H9 (cell line): Measurements from ENCODE around the gene LSM11. TPM values are rescaled to one million over a fixed set of nuclear protein-coding genes. Genes with fewer than 3 reads are reported as not detected.

Experiments used
- DNase-seq: peaks from one replicate; pipeline ENCODE4 v3.0.0-alpha.2; 2017
- H2AFZ ChIP-seq: one replicate; pipeline ENCODE4 v1.6.1; 2013; ENCODE audit warnings: mild to moderate bottlenecking, low read length, control low read depth, moderate library complexity
- H2AK5ac ChIP-seq: 2 replicates; pipeline ENCODE4 v1.6.1; 2013; ENCODE audit warnings: low read length, control low read depth, mixed read lengths; ENCODE audit not compliant: insufficient read length
- H2BK120ac ChIP-seq: one replicate; pipeline ENCODE4 v1.6.1; 2013; ENCODE audit warnings: low read depth, mild to moderate bottlenecking, low read length, control low read depth, inconsistent platforms; ENCODE audit not compliant: poor library complexity, severe bottlenecking
- H2BK12ac ChIP-seq: 2 replicates; pipeline ENCODE4 v1.6.1; 2013; ENCODE audit warnings: low read length, control low read depth, mixed read lengths, low read depth; ENCODE audit not compliant: insufficient read length
- H2BK15ac ChIP-seq: 2 replicates; pipeline ENCODE4 v1.6.1; 2013; ENCODE audit warnings: low read depth, low read length, control low read depth
- H2BK20ac ChIP-seq: one replicate; pipeline ENCODE4 v1.6.1; 2013; ENCODE audit warnings: low read depth, mild to moderate bottlenecking, low read length, control low read depth, inconsistent platforms; ENCODE audit not compliant: poor library complexity, severe bottlenecking
- H2BK5ac ChIP-seq: 2 replicates; pipeline ENCODE4 v1.6.1; 2013; ENCODE audit warnings: low read length, control low read depth, mixed read lengths; ENCODE audit not compliant: insufficient read length
- H3K14ac ChIP-seq: 2 replicates; pipeline ENCODE4 v1.6.1; 2013; ENCODE audit warnings: low read length, control low read depth; ENCODE audit not compliant: insufficient read depth
- H3K18ac ChIP-seq: 2 replicates; pipeline ENCODE4 v1.6.1; 2013; ENCODE audit warnings: low read depth, mild to moderate bottlenecking, mixed read lengths, low read length, control low read depth; ENCODE audit not compliant: insufficient read length
- H3K23ac ChIP-seq: 2 replicates; pipeline ENCODE4 v1.6.1; 2013; ENCODE audit warnings: low read length, control low read depth, mixed read lengths, low read depth; ENCODE audit not compliant: insufficient read length
- H3K23me2 ChIP-seq: 2 replicates; pipeline ENCODE4 v1.6.1; 2013; ENCODE audit warnings: low read depth, mild to moderate bottlenecking, mixed read lengths, low read length, control low read depth; ENCODE audit not compliant: insufficient read length, poor library complexity, severe bottlenecking
- H3K27ac ChIP-seq: 2 replicates; pipeline ENCODE4 v1.5.1; 2013; ENCODE audit warnings: low read length, control low read depth, mixed read lengths, low read depth; ENCODE audit not compliant: insufficient read length
- H3K27me3 ChIP-seq: 2 replicates; pipeline ENCODE4 v1.6.1; 2013; ENCODE audit warnings: low read length, control low read depth, inconsistent platforms; ENCODE audit not compliant: insufficient read depth
- H3K4ac ChIP-seq: 2 replicates; pipeline ENCODE4 v1.6.1; 2013; ENCODE audit warnings: low read depth, mild to moderate bottlenecking, control low read depth, inconsistent platforms, low read length, moderate library complexity
- H3K4me1 ChIP-seq: 2 replicates; pipeline ENCODE4 v1.6.1; 2013; ENCODE audit warnings: low read length, control low read depth, inconsistent platforms; ENCODE audit not compliant: insufficient read depth
- H3K4me2 ChIP-seq: 2 replicates; pipeline ENCODE4 v1.6.1; 2013; ENCODE audit warnings: low read length, control low read depth, mixed read lengths; ENCODE audit not compliant: insufficient read length, insufficient read depth
- H3K56ac ChIP-seq: 2 replicates; pipeline ENCODE4 v1.6.1; 2013; ENCODE audit warnings: low read depth, mild to moderate bottlenecking, mixed read lengths, low read length, control low read depth; ENCODE audit not compliant: insufficient read length
- H3K79me1 ChIP-seq: 2 replicates; pipeline ENCODE4 v1.6.1; 2013; ENCODE audit warnings: low read depth, mild to moderate bottlenecking, moderate library complexity, low read length, control low read depth, inconsistent platforms; ENCODE audit not compliant: insufficient read depth, poor library complexity, severe bottlenecking
- H3K79me2 ChIP-seq: 2 replicates; pipeline ENCODE4 v1.6.1; 2013; ENCODE audit warnings: low read length, control low read depth, inconsistent platforms; ENCODE audit not compliant: insufficient read depth
- H3K9ac ChIP-seq: 2 replicates; pipeline ENCODE4 v1.6.1; 2013; ENCODE audit warnings: low read length, control low read depth, mixed read lengths; ENCODE audit not compliant: insufficient read length; ENCODE audit errors: extremely low read depth
- H3K9me3 ChIP-seq: one replicate; pipeline ENCODE4 v1.6.1; 2013; ENCODE audit warnings: low read depth, low read length, inconsistent platforms; ENCODE audit not compliant: control insufficient read depth
- H3T11ph ChIP-seq: one replicate; pipeline ENCODE4 v1.6.1; 2013; ENCODE audit warnings: mild to moderate bottlenecking, low read length, control low read depth, inconsistent platforms
- H4K20me1 ChIP-seq: one replicate; pipeline ENCODE4 v1.6.1; 2013; ENCODE audit not compliant: control insufficient read depth, insufficient read length, insufficient read depth
- H4K5ac ChIP-seq: 2 replicates; pipeline ENCODE4 v1.6.1; 2013; ENCODE audit warnings: low read depth, mild to moderate bottlenecking, mixed read lengths, low read length, control low read depth; ENCODE audit not compliant: insufficient read length
- H4K8ac ChIP-seq: replicated peaks from 2 replicates; pipeline ENCODE4 v1.6.1; 2013; ENCODE audit warnings: low read length, control low read depth, mixed read lengths, low read depth; ENCODE audit not compliant: insufficient read length
- H4K91ac ChIP-seq: 2 replicates; pipeline ENCODE4 v1.6.1; 2013; ENCODE audit warnings: low read depth, mild to moderate bottlenecking, moderate library complexity, mixed read lengths, low read length, control low read depth; ENCODE audit not compliant: insufficient read length
- H3K27ac Mint-ChIP-seq, 3 experiments: 2 replicates in 2 of 3; 3 replicates in 1 of 3; pipeline ENCODE4 v1.8.0; 2020 to 2021; ENCODE audit warnings: mixed read lengths in 3 of 3, mild to moderate bottlenecking in 1 of 3, moderate library complexity in 1 of 3
- H3K27me3 Mint-ChIP-seq: 2 replicates; pipeline ENCODE4 v1.8.0; 2021; ENCODE audit warnings: low read depth, mild to moderate bottlenecking, moderate library complexity, mixed read lengths
- H3K36me3 Mint-ChIP-seq, 3 experiments: 2 replicates in 2 of 3; 3 replicates in 1 of 3; pipeline ENCODE4 v1.8.0; 2020 to 2021; ENCODE audit warnings: low read depth in 3 of 3, mixed read lengths in 3 of 3; ENCODE audit not compliant: insufficient read depth in 1 of 3
- H3K4me1 Mint-ChIP-seq, 2 experiments: 2 replicates each; pipeline ENCODE4 v1.8.0; 2020; ENCODE audit warnings: mixed read lengths in 2 of 2
- H3K4me3 Mint-ChIP-seq, 2 experiments: 2 replicates in 1 of 2; 3 replicates in 1 of 2; pipeline ENCODE4 v1.8.0; 2020 to 2021; ENCODE audit warnings: mild to moderate bottlenecking in 2 of 2, mixed read lengths in 2 of 2, moderate library complexity in 1 of 2
- H3K9me3 Mint-ChIP-seq, 2 experiments: 2 replicates in 1 of 2; 3 replicates in 1 of 2; pipeline ENCODE4 v1.8.0; 2020; ENCODE audit warnings: mild to moderate bottlenecking in 2 of 2, mixed read lengths in 2 of 2, moderate library complexity in 1 of 2
- CTCF ChIP-seq: fragments of 200-600 bp; sonication (generic); conservative IDR thresholded peaks from 3 replicates; pipeline ENCODE4 v1.8.0; 2021; ENCODE audit warnings: antibody characterized with exemption, mild to moderate bottlenecking
- WGBS: extraction: QIAGEN DNeasy Blood & Tissue Kit; methylation state at CpG from one replicate; pipeline ENCODE4 v1.1.7; 2013; ENCODE audit warnings: missing lambda C conversion rate, low lambda C conversion rate, mixed read lengths; ENCODE audit not compliant: insufficient read length; ENCODE audit errors: extremely low coverage; 5-methylcytosine and 5-hydroxymethylcytosine counted together
- total RNA-seq: library from RNA; stranded (reverse); gene quantifications from 2 replicates; pipeline ENCODE4 v1.2.1, GENCODE V29; 2021

Gene LSM11
- total RNA-seq, 1 experiment from 2014 or later = 4.7 TPM

DNA sequence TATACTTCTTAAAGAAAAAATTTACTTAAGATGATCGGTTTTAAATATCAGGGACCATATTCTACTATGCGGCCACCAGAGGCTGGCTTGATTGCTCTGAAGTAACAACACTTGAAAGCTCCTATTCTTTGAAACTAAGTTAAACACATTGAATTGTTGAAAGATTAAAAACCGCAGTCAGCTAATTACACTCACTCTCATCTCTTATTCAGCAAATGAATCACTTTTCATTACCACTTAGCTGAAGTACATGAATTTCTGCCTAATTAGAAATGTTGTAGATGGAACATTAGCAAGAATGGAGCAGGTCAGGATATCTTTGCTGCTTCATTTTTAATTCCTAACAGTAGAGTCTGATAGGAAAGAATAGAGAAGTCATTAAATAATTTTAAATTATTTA lies 42.3 kb downstream of the LSM11 start:
- Histone ChIP-seq H3K9me3 (no peaks in the 10 kb centered on the region), H3K79me1 (no peaks in the 10 kb centered on the region), H3K4ac (no peak overlapping the region), H2AK5ac (no peak overlapping the region), H3K23ac (no peak overlapping the region), H3K56ac (no peak overlapping the region), H4K20me1 (no peaks in the 10 kb centered on the region), H3K27ac (no peak overlapping the region), H3K14ac (no peak overlapping the region), H3K4me2 (no peak overlapping the region), H3K9ac (no peak overlapping the region), H2BK5ac (no peak overlapping the region), H3K27me3 (no peaks in the 10 kb centered on the region), H2BK15ac (no peak overlapping the region), H2BK20ac (no peak overlapping the region), H3K18ac (no peak overlapping the region), H3K4me1 (no peaks in the 10 kb centered on the region; the same call in 1 of the 2 replicates), H3K23me2 (no peaks in the 10 kb centered on the region), H4K5ac (no peak overlapping the region), H2BK12ac (no peak overlapping the region), H2BK120ac (no peak overlapping the region), H4K8ac (no peak overlapping the region), H3K79me2 (no peaks in the 10 kb centered on the region), H2AFZ (no peak overlapping the region), H3T11ph (no peak overlapping the region), H4K91ac (no peak overlapping the region)
- H3K4me1 Mint-ChIP-seq = peaks cover 6% of the 10 kb centered on the region in 2 experiments
- no peak overlapping the region for H3K4me3 Mint-ChIP-seq
- no peaks in the 10 kb centered on the region for H3K9me3 Mint-ChIP-seq
- H3K27ac Mint-ChIP-seq = no peak overlapping the region
- peaks cover 6 to 38% (median 19%) of the 10 kb centered on the region in 3 experiments; a peak in 6 of 7 replicates for H3K36me3 Mint-ChIP-seq
- no peak for DNase-seq
- no peaks in the 10 kb centered on the region; the same call in 1 of the 2 replicates for H3K27me3 Mint-ChIP-seq
- WGBS = no CpG with 5 or more reads among the region's 3 CpGs
- no peak for TF ChIP-seq CTCF
